Measurements from ENCODE around the gene MVB12B.

Gene MVB12B

DNA sequence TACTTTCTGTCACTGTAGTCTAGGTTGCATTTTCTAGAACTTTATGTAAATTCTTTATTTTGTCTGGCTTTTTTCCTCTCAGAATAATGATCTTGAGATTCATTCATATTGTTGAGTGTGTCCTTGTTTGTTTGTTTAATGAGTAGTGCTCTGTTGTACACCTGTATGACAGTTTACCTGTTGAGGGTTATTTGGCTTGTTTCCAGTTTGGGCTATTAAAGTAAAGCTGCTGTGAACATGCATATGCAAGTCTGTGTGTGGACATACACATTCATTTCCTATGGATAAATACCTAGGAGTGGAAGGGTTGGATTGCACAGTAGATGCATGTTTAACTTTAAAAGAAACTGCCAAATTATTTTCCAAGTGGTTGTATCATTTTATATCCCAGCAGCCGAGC lies 30.4 kb downstream of the MVB12B start:
- no peak for DNase-seq (ENCODE audit: low read depth in 2 of 3, low spot score in 1 of 3)

GRCh38 chr9:126360073-126360472 lies 33.4 kb downstream of the MVB12B start:
- DNase-seq (ENCODE audit: low read depth in 2 of 3, low spot score in 1 of 3): no peak

DNA sequence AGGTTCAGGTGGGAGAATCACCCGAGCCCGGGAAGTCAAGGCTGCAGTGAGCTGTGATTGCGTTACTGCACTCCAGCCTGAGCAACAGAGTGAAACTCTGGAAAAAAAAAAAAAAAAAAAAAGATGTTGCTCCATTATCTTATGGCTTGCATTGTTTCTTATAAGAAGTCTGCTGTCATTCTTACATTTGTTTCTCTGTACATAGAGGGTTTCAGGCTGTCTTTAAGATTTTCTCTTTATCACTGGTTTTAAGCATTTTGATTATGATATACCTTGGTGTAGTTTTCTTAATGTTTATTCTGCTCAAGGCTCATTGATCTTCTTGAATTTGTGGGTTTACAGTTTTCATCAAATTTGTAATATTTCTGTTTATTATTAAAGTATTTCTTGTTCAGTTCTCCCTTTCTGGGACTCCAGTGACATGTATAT lies 35.2 kb downstream of the MVB12B start:
- no peak for DNase-seq (ENCODE audit: low read depth in 2 of 3, low spot score in 1 of 3)

DNA sequence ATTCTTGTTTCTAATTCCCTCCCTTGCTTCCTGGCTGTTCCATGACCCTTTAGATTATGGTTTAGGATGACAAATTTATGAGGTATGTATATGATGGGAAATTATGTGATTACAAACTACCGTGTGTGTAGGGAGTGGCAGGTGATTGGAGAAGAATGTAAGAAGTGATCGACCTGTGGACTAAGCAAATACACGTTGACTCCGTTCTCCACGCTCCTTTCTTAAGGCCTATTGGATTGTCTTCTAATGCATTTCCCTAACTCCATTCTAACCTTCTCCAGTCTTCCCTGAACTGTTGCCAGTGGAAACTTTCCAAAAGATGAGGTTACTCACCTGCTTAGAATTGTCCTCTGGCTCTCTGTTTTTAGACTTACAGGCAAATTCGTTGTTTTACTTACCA lies 36.6 kb downstream of the MVB12B start:
- DNase-seq (ENCODE audit: low read depth in 2 of 3, low spot score in 1 of 3): no peak

DNA sequence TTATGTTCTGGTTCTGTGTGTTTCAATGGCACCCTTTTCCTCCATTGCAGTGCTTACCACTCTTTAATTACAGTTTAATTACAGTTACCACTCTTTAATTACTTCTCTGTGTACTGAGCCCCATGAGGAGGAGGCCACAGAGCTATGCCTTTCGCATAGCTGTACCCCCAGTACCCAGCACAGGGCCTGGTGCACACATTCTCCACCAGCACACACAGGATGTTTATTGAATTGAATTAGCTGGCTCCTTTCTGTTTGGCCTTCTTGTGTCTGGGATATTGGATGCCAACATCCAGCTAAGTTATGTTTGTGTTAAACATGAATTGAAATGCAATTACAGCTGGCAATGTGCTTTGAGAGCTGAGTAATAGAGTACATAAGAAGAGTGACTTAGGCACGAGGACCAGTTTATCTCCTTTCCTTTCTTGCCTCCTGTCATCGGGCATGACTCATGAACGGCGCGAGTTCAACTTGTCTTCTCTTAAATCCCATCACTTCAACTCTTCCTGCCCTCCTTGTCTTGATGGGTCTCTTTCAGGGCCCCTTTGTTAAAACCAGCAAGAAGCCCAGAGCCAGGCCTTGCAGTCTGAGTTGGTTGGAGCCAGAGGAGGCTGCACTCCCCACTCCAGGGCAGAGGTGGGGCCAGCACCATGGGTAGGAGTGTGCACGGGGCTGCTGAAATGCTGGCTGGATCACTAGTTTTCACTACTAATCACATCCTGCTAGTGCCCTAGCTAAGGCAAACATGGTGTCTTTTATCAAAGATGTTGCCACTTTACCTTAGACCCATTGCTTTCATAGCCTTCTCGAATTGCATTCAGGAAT lies 37.4 kb downstream of the MVB12B start:
- DNase-seq (ENCODE audit: low read depth in 2 of 3, low spot score in 1 of 3): no peak

GRCh38 chr9:126365780-126366179 lies 39.2 kb downstream of the MVB12B start:
- no peak for DNase-seq (ENCODE audit: low read depth in 2 of 3, low spot score in 1 of 3)

DNA sequence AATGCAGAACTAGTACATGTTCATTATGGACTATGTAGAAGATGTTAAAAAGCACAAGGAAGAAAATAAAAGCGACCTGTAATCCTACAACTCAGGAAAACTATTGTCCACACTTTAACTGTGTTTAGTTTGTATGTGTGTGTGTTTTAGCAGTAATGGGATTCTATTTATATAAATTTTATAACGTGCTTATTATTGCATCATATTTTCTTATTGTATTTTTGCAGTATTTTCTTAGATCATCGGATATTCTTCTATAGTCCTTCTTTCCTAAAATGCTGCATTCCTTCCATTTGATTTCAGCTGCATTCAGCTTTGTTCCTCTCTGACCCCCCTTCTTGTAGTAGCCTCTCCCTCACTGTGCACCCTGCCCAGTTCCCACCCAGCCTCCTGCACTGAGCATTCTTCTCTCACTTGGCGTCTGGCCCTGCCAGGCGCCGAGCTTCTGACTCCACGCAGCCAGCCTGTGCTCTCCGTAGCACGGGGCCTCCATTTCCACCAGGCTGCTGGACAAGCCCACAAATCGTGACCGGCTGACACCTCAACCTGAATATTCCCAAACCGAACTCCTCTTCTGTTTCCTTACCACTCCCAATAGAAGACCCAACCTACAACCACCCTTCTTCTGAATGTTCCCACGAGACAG lies 39.9 kb downstream of the MVB12B start:
- no peak for DNase-seq (ENCODE audit: low read depth in 2 of 3, low spot score in 1 of 3)

- DNase-seq (ENCODE audit: low read depth in 2 of 3, low spot score in 1 of 3): no peak
These were observed 40.5 kb downstream of the MVB12B start for GRCh38 chr9:126367139-126367538.

DNA sequence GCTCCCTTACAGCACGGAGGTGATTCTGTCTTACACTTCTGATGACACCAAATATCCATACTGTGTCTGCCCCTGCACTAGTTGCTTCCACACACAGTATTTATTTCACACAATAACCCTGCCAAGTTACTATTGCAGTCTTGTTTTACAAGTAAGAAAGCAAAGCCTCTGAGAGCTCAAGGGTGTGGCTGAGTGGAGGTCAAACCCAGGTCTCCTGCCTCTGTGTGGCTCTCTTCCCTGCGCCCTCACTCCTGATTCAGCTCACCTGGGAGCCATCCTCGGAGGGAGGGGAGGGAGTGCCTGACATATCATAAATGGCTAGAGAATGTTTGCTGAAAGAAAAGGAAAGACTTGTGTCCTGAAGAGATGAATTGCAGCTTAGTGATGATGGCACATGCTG lies 41.0 kb downstream of the MVB12B start:
- DNase-seq (ENCODE audit: low read depth in 2 of 3, low spot score in 1 of 3): no peak

GRCh38 chr9:126368020-126368419 lies 41.4 kb downstream of the MVB12B start:
- DNase-seq (ENCODE audit: low read depth in 2 of 3, low spot score in 1 of 3): no peak

DNA sequence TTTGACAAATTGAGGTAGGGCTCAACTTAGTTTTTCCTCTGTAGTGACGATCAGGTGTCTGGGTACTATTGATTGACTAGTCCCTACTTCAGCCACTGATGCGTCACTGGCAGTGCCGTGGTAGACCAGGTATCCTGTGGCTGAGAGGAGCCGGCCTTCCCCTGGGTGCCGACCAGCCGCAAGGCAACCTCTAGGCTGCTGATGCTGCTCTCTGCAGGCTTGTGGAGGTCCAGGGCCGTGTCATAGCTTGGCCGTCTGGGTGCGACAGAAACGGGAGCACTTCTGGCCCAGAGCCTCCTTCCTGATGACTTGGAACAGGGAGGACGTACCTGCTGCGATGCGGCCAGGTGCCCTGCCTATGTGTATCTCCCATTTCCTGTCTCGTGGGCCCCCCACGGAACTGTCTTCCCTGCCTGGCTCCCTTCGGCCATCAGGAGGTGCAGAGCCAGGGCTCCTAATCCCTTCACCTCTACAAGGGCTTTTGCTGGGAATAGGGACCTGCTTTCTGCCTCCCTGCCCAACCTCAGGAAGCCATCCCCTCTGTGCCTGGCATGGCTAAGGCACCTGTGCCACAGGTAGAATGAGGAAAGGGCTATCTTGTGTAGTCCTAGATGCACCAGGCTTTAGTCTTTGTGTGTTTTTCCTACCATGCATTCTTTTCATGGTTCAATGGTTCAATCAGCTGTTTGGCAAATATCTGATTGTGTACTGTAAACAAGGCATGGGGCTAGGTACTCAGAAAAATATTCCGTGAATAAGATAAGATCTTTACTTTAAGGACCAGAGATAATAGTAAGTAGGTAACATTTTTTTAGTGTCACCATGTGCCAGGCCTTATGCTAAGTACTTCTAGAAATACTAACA lies 44.6 kb downstream of the MVB12B start:
- DNase-seq (ENCODE audit: low read depth in 2 of 3, low spot score in 1 of 3): no peak

DNA sequence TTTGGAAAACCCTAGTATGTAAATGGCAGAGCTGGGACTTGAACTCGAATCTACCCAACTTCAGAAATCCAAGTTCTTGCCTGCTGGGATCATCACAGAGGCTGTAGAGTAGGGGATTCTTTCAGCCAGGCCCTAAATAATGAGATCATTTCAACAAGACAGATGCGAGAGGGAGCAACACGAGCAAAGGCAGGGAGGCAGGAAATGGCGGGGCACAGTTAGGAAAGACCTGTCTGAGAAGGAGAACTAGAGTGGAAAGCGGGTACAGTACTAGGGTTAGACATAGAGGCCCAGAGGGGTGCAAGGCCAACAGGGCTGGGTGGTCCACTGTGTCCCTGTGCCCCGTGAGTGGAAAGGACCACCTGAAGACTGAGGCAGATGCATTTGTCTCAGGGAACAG lies 46.1 kb downstream of the MVB12B start:
- DNase-seq (ENCODE audit: low read depth in 2 of 3, low spot score in 1 of 3): no peak

GRCh38 chr9:126373241-126373640 lies 46.6 kb downstream of the MVB12B start:
- no peak for DNase-seq (ENCODE audit: low read depth in 2 of 3, low spot score in 1 of 3)

GRCh38 chr9:126374366-126374781 lies 47.7 kb downstream of the MVB12B start:
- no peak for DNase-seq (ENCODE audit: low read depth in 2 of 3, low spot score in 1 of 3)

GRCh38 chr9:126375386-126375785 lies 48.8 kb downstream of the MVB12B start:
- no peak for DNase-seq (ENCODE audit: low read depth in 2 of 3, low spot score in 1 of 3)

GRCh38 chr9:126376311-126377175 lies 49.9 kb downstream of the MVB12B start:
- DNase-seq (ENCODE audit: low read depth in 2 of 3, low spot score in 1 of 3): no peak

DNA sequence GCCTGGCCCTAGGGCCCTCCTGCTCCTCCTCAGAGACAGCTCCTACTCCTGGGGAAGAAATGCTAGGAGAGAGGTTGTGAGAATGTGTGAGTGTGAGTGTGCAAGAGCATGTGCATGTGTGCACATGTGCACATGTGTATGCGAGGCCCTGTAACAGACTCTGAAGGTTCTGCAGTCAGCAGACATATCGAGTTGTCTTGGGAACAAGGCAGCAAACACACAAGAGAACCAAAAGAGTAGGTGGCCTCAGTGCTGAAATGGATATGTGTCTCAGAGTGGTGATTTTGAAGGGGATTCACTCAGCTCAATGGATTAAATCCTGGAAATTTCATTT lies 50.5 kb downstream of the MVB12B start:
- DNase-seq (ENCODE audit: low read depth in 2 of 3, low spot score in 1 of 3): no peak

- no peak for DNase-seq (ENCODE audit: low read depth in 2 of 3, low spot score in 1 of 3)
These were observed 50.9 kb downstream of the MVB12B start for GRCh38 chr9:126377536-126377935.

GRCh38 chr9:126378761-126379160 lies 52.1 kb downstream of the MVB12B start:
- no peak for DNase-seq (ENCODE audit: low read depth in 2 of 3, low spot score in 1 of 3)

DNA sequence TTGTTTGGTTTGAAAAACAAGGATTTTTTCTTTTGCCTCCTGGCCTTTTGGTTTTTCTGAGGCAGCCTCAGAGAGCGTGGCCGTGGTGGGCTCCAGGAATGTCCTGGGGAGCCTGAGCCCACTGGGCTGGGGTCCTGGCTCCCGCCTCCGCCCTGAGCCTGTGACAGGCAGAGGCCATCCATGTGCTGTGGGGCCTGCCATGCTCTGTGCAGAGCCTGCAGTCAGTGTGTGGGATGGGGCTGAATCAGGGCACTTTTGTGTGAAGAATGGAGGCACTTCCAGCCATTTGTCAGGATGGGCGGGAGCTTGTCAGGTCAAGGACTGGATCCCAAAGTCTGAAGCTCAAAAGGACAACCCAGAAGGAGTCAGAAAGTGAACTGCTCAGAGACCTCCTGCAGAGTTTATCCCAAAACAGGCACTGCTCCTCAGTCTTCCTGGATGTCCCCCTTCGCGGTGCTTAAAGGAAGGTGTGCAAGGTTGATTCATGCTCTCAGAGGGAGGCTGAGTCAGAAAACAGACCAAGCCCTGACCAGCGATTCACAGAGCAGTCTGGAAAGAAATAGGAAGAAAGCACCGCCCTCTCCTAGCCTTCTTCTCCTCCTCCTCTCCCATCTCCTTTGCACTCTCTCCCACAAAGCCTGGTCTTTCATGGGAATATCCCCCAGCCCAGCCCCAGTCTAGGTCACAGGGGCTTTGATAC lies 53.2 kb downstream of the MVB12B start:
- DNase-seq (ENCODE audit: low read depth in 2 of 3, low spot score in 1 of 3): no peak
